ENCODE results near the gene KCNK16.
A peak's percentile ranks its signal among the peaks of the same experiment; 100 is the strongest.

Gene KCNK16

DNA sequence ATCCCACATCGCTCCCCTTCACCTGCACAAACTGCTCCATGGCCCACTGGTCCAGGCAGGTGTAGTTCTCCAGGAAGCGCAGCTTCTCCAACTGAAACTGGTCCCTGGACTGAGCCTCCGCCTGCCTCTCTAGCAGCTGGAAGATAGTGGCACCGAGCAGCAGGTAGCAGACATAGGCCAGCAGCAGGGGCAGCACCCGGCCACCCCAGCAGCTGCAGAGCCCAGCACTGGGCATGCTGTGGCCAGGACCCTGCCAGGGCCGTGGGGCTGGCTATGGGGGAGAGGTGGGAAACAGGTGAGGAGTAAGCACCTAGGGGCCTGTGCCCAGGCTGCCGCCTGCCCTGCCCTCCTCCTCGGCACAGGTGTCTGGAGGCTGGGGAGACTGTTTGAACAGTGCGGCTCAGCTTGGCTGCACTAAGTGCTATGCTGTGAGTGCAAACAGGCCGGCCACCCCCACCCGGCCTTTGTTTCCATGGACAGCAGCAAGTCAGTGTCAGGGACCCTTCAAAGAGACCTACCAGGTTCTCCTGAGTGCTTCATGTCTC lies at the start of gene KCNK16:
Gene KCNK16 (minus strand): TSS at position 397 of the 545 bp plus-strand sequence. CDS start 162 bp downstream, at position 235.
- DNase-seq (ENCODE audit: insufficient read length, low spot score): no peak
- FAIRE-seq: no peak
- TF ChIP-seq POLR2A (IDR thresholded peaks at IDR 0.05; ENCODE audit: low read depth, low read length): no peak

DNA sequence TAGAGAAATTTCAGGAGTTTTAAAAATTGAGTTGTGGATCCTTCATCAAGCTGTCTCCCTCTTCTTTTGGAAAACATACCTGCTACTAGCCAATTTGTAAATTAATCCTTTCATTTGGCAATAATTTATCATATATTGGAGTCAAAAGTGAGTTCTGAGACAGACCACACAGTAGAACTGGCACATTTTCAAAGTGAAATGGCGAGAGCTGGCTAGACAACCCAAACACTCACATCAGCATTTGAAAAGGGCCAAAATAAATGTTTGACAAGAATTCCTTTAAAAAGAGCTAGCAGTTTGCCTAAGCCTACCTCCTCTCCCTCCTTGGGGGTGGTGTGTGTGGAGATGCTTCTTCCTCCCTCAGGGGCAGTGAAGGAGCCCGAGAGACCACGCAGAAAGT lies 47.9 kb upstream of the KCNK16 start:
- FAIRE-seq (no peak), DNase-seq (ENCODE audit: insufficient read length, low spot score) (no peak)
- TF ChIP-seq POLR2A (IDR thresholded peaks at IDR 0.05; ENCODE audit: low read depth, low read length): no peak

DNA sequence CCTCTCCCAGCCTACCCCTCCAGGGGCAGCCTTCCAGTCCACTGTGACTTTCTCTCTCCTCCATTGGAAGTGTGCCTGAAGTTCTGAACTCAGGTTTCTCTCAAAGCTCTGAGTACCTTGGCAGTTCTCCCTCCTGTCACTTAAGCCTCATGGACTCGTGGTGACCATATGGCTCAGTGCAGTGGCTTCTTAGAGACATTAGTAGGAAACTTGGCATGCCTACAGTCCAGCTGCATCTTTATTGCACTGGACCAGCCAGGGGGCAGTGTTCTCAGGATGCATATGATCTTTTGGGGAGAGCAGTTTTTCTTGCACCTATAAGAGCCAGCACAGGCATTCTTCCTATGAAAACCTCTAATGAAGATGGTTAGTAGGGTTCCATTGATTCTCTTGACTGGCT lies 47.5 kb upstream of the KCNK16 start:
- DNase-seq (ENCODE audit: insufficient read length, low spot score) (no peak), FAIRE-seq (no peak)
- no peak for TF ChIP-seq POLR2A (IDR thresholded peaks at IDR 0.05; ENCODE audit: low read depth, low read length)

DNA sequence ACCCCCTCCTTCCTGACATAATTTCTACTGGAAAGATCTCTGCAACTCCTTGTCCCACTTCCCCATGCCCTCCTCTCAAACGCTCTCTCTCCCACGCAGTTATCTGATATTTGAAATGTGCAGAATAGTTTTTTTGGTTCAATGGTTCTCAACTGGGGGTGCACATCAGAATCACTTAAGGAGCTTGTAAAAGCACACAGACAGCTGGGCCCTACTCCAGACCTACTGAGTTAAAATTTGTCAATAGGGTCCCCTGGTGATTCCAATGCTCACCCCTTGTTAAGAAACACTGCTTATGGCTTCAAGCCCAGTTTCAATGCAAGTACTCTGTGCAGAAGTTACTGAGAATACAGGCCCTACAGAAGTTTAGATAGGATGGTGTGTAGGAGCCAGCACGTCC lies 45.2 kb upstream of the KCNK16 start:
- FAIRE-seq: no peak
- TF ChIP-seq POLR2A (IDR thresholded peaks at IDR 0.05; ENCODE audit: low read depth, low read length): no peak
- no peak for DNase-seq (ENCODE audit: insufficient read length, low spot score)

DNA sequence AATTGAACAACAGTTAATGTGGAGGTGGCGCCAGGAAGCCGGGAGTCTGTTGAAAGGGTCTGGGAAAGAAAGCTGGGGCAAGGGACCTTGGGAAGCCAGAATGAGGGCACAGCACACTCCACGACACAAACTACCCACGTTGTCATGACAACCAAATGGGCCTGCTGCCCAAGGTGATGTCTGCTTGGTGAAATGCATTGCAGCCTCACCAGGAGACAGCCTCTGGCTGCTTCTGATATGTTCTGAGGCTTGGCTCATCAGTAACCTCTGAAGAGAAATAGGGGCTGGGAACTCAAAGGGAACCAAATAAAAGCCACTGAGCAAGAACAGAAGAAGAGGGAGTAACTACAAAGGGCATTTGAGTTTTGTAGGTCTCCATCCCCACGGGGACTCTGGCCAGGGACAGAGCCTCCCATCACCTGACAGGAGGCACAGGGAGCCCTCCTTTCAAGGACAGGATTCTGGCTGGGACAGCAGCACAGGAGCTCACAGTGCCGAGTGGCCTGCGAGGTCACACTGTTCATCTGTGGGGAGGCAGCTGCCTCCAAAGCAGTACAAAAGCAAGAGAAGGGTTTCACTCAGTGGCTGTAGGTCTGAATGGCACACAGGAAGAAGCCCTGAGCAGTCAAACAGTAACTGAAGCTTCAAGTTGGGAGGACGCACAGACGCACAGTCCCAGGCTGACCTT lies 44.6 kb upstream of the KCNK16 start:
- DNase-seq (ENCODE audit: insufficient read length, low spot score) (no peak), FAIRE-seq (no peak)
- no peak for TF ChIP-seq POLR2A (IDR thresholded peaks at IDR 0.05; ENCODE audit: low read depth, low read length)

DNA sequence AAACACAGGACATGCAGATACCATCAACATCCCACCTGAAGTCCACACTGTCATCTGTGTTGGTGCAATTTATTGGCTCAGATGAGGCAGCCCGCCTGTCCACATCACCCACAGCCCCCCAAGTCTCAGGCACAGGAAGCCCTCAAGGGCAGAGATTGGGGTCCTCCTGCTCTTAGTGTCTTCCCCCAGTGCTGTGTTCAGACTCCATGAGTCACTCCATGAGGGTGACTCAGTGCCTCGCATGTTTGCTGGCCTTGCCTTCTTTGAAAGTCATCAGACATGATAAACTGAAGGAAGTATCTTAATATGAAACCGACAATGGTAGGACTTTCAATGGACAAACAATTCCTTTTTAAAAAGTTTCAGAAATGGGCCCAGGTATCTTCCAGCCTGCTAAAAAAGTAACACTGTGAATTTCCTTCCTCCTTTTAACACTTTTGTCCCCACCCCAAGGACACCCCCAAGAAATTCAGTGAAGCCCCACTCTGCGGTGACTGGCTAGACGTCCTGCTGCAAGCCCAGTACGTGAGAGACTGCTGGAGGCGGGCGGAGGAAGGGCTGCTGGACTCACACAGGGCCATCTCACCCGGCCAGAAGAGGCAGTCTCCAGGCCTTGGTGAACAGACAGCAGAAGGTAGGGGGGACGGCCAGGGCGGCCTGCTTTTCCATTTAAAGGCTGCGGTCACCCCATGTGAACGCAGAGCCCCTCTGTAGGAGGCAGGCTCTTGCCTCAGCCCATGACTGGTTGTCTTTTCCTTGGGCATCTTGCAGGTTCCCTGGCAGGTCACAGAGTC lies 43.0 kb upstream of the KCNK16 start:
- FAIRE-seq (no peak), DNase-seq (ENCODE audit: insufficient read length, low spot score) (peak; percentile 26)
- TF ChIP-seq POLR2A (IDR thresholded peaks at IDR 0.05; ENCODE audit: low read depth, low read length): no peak

DNA sequence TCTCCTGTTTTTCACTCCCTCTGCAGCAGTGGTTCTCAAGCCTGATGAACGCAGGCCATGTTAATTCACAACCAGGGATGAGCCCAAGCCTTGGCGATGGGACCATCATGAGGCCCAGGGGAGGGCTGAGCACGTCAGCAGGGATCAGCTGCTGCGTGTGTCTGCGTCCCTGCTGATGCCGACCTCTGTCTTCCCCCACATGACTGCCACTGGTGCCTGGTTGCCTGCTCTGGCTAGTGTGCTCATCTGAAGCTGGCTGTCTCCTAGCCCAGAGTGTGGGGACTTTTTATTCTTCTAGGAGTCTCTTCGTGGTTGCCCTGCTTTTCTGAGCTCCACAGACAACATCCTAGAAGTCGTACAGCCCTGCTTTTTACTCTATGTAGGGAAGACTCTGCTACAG lies 40.8 kb upstream of the KCNK16 start:
- no peak for FAIRE-seq
- no peak for DNase-seq (ENCODE audit: insufficient read length, low spot score)

DNA sequence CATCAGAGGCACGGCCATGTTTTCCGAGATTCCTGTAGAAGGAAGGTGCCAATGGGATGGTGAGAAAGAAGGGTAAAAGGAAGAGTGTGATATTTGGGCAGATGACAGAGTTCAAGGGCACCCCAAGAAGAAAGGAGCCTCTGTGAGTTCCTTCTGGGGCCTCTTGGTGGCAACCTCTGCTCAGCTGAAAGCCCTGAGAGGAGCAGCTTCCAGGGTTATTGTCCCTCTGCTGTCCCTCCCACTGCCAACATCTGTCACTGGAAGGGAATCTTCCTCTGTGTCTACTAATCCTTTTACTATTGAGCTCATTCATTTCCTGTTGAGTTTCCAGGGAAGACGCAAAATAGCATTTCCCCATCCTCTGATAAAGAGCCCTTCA lies 40.0 kb upstream of the KCNK16 start:
- no peak for FAIRE-seq
- no peak for TF ChIP-seq POLR2A (IDR thresholded peaks at IDR 0.05; ENCODE audit: low read depth, low read length)
- DNase-seq (ENCODE audit: insufficient read length, low spot score): peak; percentile 30

More for the DNA sequence above, 40.8 kb upstream of the KCNK16 start:
- TF ChIP-seq POLR2A (IDR thresholded peaks at IDR 0.05; ENCODE audit: low read depth, low read length): no peak

DNA sequence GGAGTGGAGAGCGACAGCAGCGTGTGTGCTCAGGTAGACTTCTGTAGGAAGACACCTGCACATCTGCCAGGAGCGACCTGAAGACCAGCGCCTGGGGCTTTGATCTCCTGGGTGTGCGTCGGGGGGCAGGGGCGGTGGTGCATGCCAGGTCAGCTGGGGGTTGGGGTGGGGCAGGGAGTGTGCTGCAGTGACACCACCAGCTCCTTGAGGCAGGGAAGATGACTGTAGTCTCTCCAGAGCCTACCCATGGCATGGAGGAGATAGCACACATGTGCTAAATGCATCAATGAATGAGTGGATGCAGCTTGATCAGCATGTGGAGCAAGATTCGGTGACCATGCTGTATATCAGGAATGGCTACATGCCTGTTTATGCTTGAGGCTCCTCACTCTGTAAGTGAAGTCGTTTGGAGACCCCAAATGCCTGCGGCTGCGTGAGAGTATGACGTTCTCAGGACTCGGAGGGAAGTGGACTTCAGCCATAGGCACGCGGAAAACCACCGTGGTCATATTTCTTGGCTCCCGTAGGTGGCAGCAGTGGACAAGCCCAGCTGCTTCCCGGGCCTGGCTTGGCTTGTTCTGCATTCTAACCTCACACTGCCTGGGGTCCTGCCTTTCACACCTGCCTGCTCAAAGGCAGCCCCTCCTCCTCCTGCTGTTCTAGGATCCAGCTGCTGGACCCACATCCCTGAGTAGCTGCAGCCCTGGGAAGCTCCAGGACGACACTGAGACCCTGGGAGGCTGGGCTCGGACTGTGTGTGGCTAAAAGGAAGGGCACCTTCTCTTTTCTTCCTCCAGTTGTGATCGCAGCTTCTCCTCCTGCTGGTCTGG lies 39.4 kb upstream of the KCNK16 start:
- TF ChIP-seq POLR2A (IDR thresholded peaks at IDR 0.05; ENCODE audit: low read depth, low read length): no peak
- FAIRE-seq (no peak), DNase-seq (ENCODE audit: insufficient read length, low spot score) (peak; percentile 68)

DNA sequence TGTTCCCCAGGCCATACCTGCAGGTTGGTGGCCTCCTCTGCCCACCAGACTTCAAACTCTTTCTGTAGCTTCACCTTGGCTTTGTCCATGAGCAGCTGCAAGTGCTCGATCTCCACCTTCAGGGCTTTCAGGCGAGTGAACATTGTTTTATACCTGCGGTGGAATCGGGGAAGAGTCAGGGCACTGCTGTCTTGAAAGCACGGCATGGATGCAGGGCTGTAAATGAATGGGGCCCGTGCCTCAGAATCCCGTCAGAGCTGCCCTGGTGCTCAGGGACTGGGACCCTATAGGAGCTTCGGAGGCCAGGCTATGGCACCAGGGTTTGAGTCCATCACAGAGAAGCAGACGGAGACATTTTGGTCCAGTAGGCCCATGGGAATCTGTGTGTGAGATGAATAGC lies 37.9 kb upstream of the KCNK16 start:
- no peak for DNase-seq (ENCODE audit: insufficient read length, low spot score)
- no peak for FAIRE-seq
- no peak for TF ChIP-seq POLR2A (IDR thresholded peaks at IDR 0.05; ENCODE audit: low read depth, low read length)

DNA sequence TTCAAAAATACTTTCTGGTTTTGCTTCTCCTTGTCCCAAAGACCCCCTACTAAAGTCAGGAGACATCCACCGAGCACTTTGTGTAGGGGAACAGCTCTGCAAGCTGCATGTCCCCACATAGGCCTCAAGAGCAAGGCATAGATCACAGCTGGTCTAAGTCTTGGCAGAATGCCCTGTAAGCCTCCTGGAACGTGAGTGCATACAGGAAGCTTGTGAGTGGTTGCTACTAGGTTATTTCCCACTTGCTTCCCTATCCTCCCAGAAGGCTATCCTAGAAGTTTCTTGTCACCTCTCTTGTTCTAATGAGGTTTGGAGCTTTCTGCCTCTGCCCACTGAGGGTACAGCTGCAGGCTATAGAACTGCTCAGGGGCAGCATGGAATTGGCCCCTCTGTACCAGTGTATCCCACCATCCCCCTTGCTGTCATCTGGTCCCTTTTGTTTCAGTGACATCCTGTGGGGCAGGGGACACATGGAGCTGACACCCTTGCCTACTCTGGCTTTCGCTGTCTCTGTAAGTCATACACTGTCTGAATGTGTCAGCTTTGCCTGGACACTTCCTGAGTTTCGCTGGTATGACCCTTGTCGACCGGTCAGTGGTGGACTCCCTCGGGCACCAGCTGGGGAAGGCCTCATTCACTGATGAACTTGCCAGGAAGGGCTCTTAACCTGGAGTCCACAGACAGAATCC lies 35.6 kb upstream of the KCNK16 start:
- FAIRE-seq: no peak
- TF ChIP-seq POLR2A (IDR thresholded peaks at IDR 0.05; ENCODE audit: low read depth, low read length): no peak
- no peak for DNase-seq (ENCODE audit: insufficient read length, low spot score)

DNA sequence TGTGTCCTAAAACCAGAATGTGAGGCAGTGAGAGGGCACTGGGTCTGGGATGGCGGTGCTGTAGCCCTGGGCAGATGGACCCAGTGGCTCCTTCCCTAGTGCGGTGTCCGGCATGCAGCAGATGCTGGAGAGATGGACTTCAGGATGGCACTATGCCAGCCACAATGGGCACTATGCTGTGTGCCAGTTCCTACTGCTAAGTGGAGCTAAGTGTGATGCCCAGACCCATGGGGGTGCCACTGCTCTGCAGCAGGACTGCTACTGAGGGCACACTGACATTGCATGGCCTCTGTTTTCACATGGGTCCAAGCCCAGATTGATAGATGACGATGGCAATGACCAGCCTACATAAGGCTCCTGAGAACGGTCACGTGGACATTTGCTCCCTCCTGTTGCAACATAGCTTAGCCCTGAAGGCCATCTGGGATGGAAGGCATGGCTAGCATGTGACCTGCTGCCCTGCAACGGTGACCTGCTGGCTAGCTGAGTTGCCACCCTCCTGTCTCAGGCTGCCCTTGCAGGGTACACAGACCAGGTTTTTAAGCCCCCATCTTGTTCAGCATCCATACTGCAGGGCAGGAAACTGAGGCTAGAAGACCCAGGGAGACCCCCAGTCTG lies 31.3 kb upstream of the KCNK16 start:
- no peak for TF ChIP-seq POLR2A (IDR thresholded peaks at IDR 0.05; ENCODE audit: low read depth, low read length)
- DNase-seq (ENCODE audit: insufficient read length, low spot score) (no peak), FAIRE-seq (no peak)

All from H54 (cell line).